GM18499 (cell line): ENCODE data around the gene ZBED2.
A peak's percentile ranks its signal among the peaks of the same experiment; 100 is the strongest.
"Not testable (repeated sequence)": the region's sequence is repeated elsewhere in the genome, so short reads cannot be mapped to it uniquely, and the experiment has no call there.

Experiments used
- ATAC-seq: cut with Tn5 transposase; IDR thresholded peaks from one replicate; pipeline ENCODE4 v1.9.1; 2021; ENCODE audit warnings: moderate number of reproducible peaks; ENCODE audit not compliant: insufficient read depth, unreplicated experiment

ZBED2 gene

DNA sequence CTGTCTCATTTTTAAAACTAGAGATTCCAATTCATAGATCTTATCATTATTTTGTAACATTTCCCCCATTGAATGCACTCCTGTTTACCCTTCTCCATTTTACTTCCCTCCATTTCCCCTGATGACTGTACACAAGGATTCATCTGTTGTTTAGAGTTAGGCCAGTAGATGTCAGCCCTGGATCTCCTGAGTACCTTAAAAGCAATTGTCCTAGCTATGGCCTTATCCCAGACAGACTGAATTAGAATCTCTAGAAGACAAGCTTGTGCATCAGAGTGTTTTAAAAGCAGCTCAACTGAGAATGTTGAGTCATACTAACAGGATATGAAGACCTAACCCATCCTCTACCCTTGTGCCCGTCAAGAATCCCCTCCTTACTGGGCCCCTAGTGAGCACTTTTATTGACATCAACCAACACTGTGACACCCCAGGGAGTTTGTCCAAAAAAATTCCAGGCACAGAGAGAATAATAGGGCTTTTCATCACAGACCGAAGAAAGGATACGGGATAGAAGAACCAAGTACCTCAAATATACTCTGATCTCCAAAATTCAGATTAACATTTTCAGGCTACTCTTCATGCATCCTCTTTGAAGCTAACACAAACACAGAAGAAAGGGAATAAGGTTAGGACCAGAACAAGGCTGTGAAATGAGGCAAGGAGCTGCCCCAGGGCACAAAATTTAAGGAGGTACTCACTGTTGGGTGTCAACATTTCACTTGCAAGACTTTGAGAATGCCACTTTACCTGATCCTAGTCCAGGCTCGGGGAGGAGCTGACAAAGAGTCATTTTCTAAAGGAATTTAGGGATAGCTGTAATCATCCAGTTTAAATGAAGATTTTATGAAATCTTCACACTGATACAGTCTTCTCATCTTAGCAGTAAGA, 17.1 kb downstream of the ZBED2 start:
- ATAC-seq: peak; percentile 88

DNA sequence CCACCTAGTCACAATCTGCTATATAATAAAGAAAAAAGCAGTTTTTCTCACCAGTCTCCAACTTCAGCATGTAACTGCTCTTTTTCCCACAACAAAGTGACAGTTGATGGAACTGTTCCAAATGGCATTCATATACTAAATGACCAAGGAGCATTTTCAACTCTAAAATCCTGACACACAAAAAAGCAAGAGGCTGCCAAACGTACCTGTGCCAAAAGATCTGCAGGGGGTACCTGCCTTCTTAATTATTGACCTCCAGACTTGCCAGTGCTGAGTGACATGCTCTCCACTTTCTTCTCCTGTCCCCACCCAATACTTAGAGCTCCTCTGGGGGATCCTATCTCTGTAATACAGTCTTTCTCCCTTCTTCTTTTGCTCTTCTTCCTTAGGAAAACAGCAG, 18.0 kb downstream of the ZBED2 start:
- no peak for ATAC-seq

DNA sequence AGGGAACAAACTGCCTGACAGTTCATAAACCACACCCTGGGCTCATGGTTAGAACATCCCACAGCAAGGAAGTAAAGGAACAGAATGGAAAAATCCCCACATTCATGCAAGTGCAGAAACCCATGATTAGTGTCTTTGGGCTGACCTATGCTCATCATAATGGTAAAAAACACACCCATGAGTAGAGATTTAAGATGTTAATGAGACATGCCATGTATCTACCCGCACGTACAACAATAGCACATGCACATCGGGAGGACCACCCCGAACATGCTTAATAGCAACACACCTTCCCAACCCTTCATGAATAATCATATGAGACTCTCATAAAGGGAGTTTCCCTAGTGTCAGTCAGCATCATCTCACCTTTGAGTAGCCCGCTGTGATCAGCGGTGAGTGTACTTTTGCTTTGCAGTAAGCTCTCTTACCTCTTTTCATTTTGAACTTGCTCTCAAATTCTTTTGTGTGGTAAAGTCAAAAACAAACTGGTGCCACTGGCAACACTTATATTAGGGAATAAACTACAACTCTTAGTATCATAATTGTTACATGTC, 23.2 kb downstream of the ZBED2 start:
- no peak for ATAC-seq

DNA sequence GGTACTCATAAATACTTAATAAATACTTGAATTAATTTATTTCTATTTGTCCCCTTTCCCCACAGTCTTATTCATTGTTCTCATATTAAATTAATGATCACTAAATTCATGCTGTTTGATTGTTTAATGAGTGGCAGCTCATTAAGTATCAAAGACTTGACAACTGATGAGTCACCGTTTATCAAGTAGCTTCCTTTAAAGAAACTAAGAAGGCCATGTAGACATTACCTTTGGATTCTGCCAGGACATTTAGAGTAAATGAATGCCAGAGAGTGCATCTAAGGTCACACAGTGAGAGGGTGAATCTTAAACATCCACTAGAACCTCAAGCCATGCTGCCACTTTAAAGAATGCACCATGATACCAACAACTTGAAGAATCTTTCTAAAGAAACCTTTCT, 23.9 kb downstream of the ZBED2 start:
- no peak for ATAC-seq

DNA sequence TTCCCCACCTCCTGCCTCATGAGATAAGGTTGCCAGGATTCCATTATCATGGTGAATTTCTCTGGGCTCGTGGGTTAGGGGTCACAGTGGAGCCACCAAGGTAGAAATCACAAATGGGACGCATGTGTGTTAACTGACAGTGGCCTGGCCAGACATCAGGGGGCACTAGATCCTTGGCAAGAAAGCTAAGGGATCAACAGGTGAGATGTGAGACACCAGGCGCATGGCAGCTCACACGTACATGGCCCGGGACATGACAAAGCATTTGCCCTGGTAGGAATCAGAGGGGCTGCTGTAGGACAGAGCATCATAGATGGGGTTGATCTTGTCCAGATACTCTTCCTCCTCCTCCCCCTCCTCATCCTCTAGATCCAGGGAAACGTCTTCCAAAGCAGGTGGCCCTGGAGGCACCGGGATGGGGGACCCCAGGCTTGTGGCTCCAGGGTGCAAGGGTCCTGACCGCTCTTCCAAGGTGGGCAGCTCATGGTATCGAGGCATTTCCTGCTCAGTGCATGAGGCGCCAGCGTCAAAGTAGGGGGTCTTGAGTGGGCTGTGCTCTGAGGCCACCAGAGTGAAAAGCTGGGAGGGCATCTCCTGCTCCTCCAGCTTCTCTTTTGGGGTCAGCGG, 24.6 kb downstream of the ZBED2 start:
- no peak for ATAC-seq

DNA sequence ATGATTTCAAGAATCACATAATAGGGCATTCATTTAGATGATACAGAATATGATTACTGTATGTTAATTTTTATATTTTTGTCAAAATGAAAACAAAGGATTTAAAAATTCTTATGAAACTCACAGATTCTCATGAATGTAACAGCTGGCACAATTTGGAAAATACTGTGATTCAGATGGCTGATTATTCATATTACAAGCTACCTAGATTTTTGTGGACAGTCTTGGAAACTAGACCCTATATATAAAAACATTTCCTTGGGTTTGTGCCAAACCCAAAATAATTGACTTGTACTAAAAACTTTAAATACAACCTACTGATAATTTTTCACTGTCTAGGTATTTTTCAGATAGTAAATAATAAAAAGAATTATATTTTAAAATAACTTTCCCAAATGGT, 26.2 kb downstream of the ZBED2 start:
- no peak for ATAC-seq

DNA sequence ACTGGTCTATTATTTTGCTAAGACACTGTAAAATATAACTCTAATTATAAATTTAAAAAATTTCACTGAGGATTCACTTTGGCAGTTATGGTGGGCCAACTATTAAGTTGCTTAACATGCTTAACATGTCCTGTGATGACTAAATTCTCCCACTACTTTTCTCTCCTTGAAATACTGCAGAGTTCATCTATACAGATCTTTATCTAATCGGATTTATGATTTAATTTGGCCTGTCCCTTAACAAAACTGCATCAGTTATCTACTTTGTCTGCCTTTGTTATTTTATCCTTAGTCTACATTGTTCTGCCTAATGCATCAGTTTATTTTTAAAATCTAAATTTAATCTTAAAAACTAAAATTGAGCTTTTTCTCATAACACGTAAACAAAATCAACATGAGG, 26.8 kb downstream of the ZBED2 start:
- no peak for ATAC-seq

DNA sequence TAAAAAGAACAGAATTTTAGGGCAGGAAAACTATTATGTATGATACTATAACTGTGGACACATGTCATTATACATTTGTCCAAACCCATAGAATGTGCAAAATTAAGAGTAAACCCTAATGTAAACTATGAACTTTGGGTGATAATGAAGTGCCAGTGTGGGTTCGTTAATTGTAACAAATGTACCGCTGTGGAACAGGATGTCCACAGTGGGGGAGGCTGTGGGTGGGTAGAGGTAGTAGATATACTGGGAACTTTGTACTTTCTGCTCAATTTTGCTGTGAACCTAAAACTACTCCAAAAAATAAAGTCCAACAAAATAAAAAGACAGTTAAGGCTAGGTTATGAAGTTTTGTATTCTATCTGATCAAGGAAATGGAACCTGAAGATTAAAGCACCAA, 28.3 kb downstream of the ZBED2 start:
- ATAC-seq: no peak

DNA sequence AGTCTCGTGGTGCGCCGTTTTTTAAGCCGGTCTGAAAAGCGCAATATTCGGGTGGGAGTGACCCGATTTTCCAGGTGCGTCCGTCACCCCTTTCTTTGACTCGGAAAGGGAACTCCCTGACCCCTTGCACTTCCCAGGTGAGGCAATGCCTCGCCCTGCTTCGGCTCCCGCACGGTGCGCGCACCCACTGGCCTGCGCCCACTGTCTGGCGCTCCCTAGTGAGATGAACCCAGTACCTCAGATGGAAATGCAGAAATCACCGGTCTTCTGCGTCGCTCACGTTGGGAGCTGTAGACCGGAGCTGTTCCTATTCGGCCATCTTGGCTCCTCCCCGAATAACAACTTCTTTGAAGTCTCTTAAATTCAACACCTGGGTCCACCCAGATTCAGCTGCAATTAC, 33.2 kb downstream of the ZBED2 start:
- ATAC-seq: not testable (repeated sequence)

DNA sequence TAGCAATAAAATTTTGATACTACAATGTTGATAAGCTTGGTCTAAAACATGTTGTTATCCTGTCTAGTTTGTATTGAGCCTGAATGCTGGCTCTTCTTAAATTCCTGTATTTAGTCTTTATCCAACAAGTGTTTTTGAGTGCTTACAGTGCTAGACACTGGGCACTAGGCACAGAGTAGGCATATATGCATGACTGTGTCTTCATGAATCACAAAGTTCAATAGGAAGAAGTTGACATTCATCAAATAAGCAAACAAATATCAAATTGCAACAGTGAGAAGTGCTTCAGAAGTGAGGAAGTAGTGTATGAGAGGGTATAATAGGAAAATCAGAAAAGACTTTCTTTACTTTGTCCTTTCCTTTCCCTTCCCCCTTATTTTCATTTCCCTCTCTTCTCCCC, 46.4 kb downstream of the ZBED2 start:
- no peak for ATAC-seq

DNA sequence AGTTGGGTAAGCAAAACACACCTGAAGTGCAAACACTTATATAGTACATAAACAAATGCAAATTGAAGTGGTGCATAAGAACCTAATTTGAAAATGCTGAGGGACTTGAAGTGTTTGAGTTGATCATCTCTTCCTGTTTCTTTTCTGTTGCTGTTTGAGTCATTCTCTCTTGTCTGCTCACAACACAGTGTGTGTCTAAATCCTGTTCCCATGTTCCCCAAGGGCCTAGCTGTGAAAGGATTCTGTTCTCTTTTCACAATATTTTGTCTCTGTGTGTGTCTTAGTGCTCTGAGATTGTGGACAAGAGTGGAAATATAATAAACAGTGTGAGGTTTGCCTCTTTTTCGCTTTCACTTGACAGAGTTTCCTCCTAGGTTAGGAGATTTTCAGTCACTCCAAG, 47.1 kb downstream of the ZBED2 start:
- peak; percentile 52 for ATAC-seq

DNA sequence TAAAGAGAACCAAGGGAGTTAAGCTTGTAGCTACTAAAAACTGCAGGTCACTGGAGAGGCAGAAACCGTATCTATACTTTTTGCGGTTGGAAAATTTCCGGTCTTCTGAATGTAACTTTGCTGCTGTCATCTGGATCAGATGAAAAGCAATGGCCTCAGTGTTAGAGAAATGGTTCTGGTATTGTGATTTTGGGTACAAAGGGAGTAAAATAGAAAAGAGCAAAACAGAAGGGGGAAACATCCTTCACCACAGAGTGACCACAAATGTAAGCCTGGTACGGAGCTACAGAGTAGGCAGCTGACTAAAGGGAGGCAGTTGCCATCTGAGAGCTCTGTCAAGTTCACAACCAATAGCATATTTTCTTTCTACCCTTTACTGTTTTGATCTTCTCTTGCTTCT, 47.5 kb downstream of the ZBED2 start:
- ATAC-seq: peak; percentile 83

DNA sequence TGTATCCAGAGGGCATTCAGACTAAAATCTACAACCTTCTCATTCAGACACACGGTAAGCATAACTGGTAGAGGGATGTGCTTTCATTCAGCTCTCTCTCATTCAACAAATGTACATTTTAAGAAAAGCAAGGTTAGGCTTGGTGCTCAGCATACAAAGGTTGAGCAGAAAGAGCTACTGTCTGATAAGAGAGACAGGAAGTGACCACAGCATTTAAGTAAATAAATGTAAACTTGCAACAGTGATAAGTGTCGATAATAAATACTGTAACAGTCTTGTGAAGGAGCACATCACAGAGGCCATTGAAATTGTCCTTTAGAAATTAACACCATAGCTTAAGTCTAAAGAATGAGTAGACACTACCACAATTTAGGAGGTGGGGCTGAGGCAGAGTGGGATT, 49.8 kb downstream of the ZBED2 start:
- ATAC-seq: no peak
